Liver (tissue), 9 donors: ENCODE results near the gene ATG14. TPM values are rescaled to one million over a fixed set of nuclear protein-coding genes. Genes with fewer than 3 reads are reported as not detected.

ENCODE experiments used
- DNase-seq: peaks from one replicate; pipeline ENCODE4 v3.0.0-alpha.2; 2017; ENCODE audit warnings: low spot score
- H3K27ac ChIP-seq, 2 donors: one replicate each; pipeline ENCODE4 v1.7.0; 2013; ENCODE audit warnings: inconsistent platforms in 2 of 2, low read length in 2 of 2, control low read depth in 1 of 2, low read depth in 1 of 2, mild to moderate bottlenecking in 1 of 2
- H3K27me3 ChIP-seq, 4 donors: one replicate each; pipeline versions ENCODE4 v1.6.1 to v1.7.0; 2013; ENCODE audit warnings: low read length in 3 of 4, inconsistent platforms in 1 of 4, mild to moderate bottlenecking in 1 of 4, moderate library complexity in 1 of 4; ENCODE audit not compliant: control insufficient read depth in 4 of 4, insufficient read depth in 4 of 4
- H3K36me3 ChIP-seq, 4 donors: one replicate each; pipeline versions ENCODE4 v1.6.1 to v1.7.0; 2013; ENCODE audit warnings: low read length in 3 of 4, mild to moderate bottlenecking in 3 of 4, low read depth in 1 of 4, moderate library complexity in 1 of 4; ENCODE audit not compliant: control insufficient read depth in 4 of 4, insufficient read depth in 3 of 4
- H3K4me1 ChIP-seq, 4 donors: one replicate each; pipeline versions ENCODE4 v1.6.1 to v1.7.0; 2013; ENCODE audit warnings: low read length in 3 of 4, mild to moderate bottlenecking in 3 of 4, moderate library complexity in 1 of 4; ENCODE audit not compliant: control insufficient read depth in 4 of 4, insufficient read depth in 4 of 4
- H3K4me3 ChIP-seq, 3 donors: one replicate each; pipeline versions ENCODE4 v1.6.1 to v1.7.0; 2013; ENCODE audit warnings: low read length in 3 of 3, control low read depth in 1 of 3, low read depth in 1 of 3, mild to moderate bottlenecking in 1 of 3
- H3K9ac ChIP-seq, 2 donors: one replicate each; pipeline ENCODE4 v1.7.0; 2013; ENCODE audit warnings: low read length in 2 of 2, mild to moderate bottlenecking in 2 of 2, moderate library complexity in 2 of 2, control low read depth in 1 of 2, low read depth in 1 of 2
- H3K9me3 ChIP-seq, 4 donors: one replicate each; pipeline versions ENCODE4 v1.6.1 to v1.7.0; 2013; ENCODE audit warnings: low read length in 3 of 4; ENCODE audit not compliant: control insufficient read depth in 4 of 4
- ATF3 ChIP-seq: IDR thresholded peaks from 2 replicates; pipeline ENCODE4 v1.6.1; 2016; ENCODE audit warnings: antibody characterized with exemption
- CTCF ChIP-seq: fragments of 150-350 bp; IDR thresholded peaks from 2 replicates; pipeline ENCODE4 v1.5.1; 2017; ENCODE audit warnings: improper control_type of control experiment, low read depth, low read length; ENCODE audit not compliant: missing input control
- EGR1 ChIP-seq, 2 donors: IDR thresholded peaks; 2 replicates each; pipeline ENCODE4 v1.6.1; 2016 to 2018; ENCODE audit warnings: antibody characterized with exemption in 2 of 2, low read depth in 2 of 2
- FOXA1 ChIP-seq: IDR thresholded peaks from 2 replicates; pipeline ENCODE4 v1.6.1; 2016; ENCODE audit warnings: antibody characterized with exemption
- HNF4G ChIP-seq: IDR thresholded peaks from 2 replicates; pipeline ENCODE4 v1.6.1; 2016; ENCODE audit warnings: antibody characterized with exemption
- MAX ChIP-seq: IDR thresholded peaks from 2 replicates; pipeline ENCODE4 v1.6.1; 2016; ENCODE audit warnings: antibody characterized with exemption
- NR2F2 ChIP-seq: IDR thresholded peaks from 2 replicates; pipeline ENCODE4 v1.6.1; 2016; ENCODE audit warnings: antibody characterized with exemption
- RAD21 ChIP-seq, 2 donors: IDR thresholded peaks; 2 replicates each; pipeline ENCODE4 v1.6.1; 2016; ENCODE audit warnings: antibody characterized with exemption in 2 of 2, mild to moderate bottlenecking in 2 of 2
- SP1 ChIP-seq: IDR thresholded peaks from 2 replicates; pipeline ENCODE4 v1.6.1; 2018; ENCODE audit warnings: antibody characterized with exemption, mild to moderate bottlenecking
- TAF1 ChIP-seq: conservative IDR thresholded peaks from 2 replicates; pipeline ENCODE4 v1.6.1; 2016; ENCODE audit warnings: antibody characterized with exemption, mild to moderate bottlenecking
- YY1 ChIP-seq: IDR thresholded peaks from 2 replicates; pipeline ENCODE4 v1.6.1; 2016; ENCODE audit warnings: antibody characterized with exemption, mild to moderate bottlenecking
- ZBTB33 ChIP-seq: IDR thresholded peaks from 2 replicates; pipeline ENCODE4 v1.6.1; 2016; ENCODE audit warnings: antibody characterized with exemption
- WGBS: extraction: QIAGEN DNeasy Blood & Tissue Kit; methylation state at CpG from one replicate; pipeline ENCODE4 v1.1.7; 2013; 5-methylcytosine and 5-hydroxymethylcytosine counted together
- polyA plus RNA-seq, 2 donors: library from polyadenylated mRNA; stranded (reverse) in 1 of 2; unstranded in 1 of 2; fragments of 200-250 nt in 1 of 2; fragments of >200 nt in 1 of 2; fragmentation: Nextera tagmentation in 1 of 2; extraction: Ambion mirVana in 1 of 2; gene quantifications; one replicate each; pipeline versions ENCODE4 v1.2.1 to v1.2.3, GENCODE V29; 2013 to 2015
- total RNA-seq, 2 donors: library from RNA; depleted of rRNA; stranded (reverse); fragments of >200 nt; gene quantifications; one replicate each; pipeline ENCODE4 v1.2.3, GENCODE V29; 2014
- donor health status: healthy.
- donor health status: healthy.
- donor health status: healthy.
- donor health status: healthy.
- donor health status: healthy.

The ATG14 gene
- total and polyA plus RNA-seq, 4 donors, result 1.9 to 16.0 (median 4.4) TPM

GRCh38 chr14:55446127-55446736 lies 34.6 kb upstream of the ATG14 start:
- Histone ChIP-seq H3K4me3 (no peak overlapping the region), H3K9me3 (no peaks in the 10 kb centered on the region), H3K36me3 (no peaks in the 10 kb centered on the region), H3K27ac (no peak overlapping the region), H3K27me3 (no peaks in the 10 kb centered on the region), H3K9ac (no peak overlapping the region), H3K4me1 (no peaks in the 10 kb centered on the region)
- WGBS, result 32% methylated on average over 5 of the region's 5 CpGs
- TF ChIP-seq EGR1 (IDR thresholded peaks at IDR 0.05; ENCODE audit: low read depth in 2 of 2), result no peak
- peak; percentile 57 for TF ChIP-seq CTCF
- TF ChIP-seq ZBTB33, result no peak
- TF ChIP-seq HNF4G, result no peak
- no peak for TF ChIP-seq TAF1
- peak; percentile 79 to 83 for TF ChIP-seq RAD21 (IDR thresholded peaks at IDR 0.05)
- peak; percentile 66 for DNase-seq

GRCh38 chr14:55441286-55441685 lies 29.7 kb upstream of the ATG14 start:
- WGBS, result 88% methylated on average over 9 of the region's 9 CpGs
- H3K4me1 ChIP-seq, result no peaks in the 10 kb centered on the region

More at GRCh38 chr14:55441286-55441685, 29.7 kb upstream of the ATG14 start:
- TF ChIP-seq ZBTB33, result no peak
- no peak for TF ChIP-seq SP1
- TF ChIP-seq MAX, result no peak
- TF ChIP-seq FOXA1, result no peak
- no peak for TF ChIP-seq YY1
- no peak for TF ChIP-seq EGR1 (IDR thresholded peaks at IDR 0.05; ENCODE audit: low read depth in 2 of 2)
- TF ChIP-seq RAD21 (IDR thresholded peaks at IDR 0.05), result no peak
- TF ChIP-seq HNF4G, result no peak
- TF ChIP-seq ATF3, result no peak
- no peak for TF ChIP-seq NR2F2
- Histone ChIP-seq H3K36me3 (no peaks in the 10 kb centered on the region), H3K27ac (no peak overlapping the region), H3K9ac (no peak overlapping the region), H3K4me3 (no peak overlapping the region), H3K27me3 (no peaks in the 10 kb centered on the region), H3K9me3 (peaks cover 0 to 4% (median 0%) of the 10 kb centered on the region in 4 donors)
- DNase-seq, result no peak
